ENCODE data around the gene DOCK2.

Gene DOCK2

GRCh38 chr5:169904059-169904458 lies 267.0 kb downstream of the DOCK2 start:
- H3K27ac Mint-ChIP-seq: no peak overlapping the region
- no peaks in the 10 kb centered on the region for H3K36me3 Mint-ChIP-seq (ENCODE audit: low read depth)
- no peaks in the 10 kb centered on the region for H3K4me1 Mint-ChIP-seq
- H3K4me3 Mint-ChIP-seq: no peak overlapping the region
- TF ChIP-seq, protein P1, sequence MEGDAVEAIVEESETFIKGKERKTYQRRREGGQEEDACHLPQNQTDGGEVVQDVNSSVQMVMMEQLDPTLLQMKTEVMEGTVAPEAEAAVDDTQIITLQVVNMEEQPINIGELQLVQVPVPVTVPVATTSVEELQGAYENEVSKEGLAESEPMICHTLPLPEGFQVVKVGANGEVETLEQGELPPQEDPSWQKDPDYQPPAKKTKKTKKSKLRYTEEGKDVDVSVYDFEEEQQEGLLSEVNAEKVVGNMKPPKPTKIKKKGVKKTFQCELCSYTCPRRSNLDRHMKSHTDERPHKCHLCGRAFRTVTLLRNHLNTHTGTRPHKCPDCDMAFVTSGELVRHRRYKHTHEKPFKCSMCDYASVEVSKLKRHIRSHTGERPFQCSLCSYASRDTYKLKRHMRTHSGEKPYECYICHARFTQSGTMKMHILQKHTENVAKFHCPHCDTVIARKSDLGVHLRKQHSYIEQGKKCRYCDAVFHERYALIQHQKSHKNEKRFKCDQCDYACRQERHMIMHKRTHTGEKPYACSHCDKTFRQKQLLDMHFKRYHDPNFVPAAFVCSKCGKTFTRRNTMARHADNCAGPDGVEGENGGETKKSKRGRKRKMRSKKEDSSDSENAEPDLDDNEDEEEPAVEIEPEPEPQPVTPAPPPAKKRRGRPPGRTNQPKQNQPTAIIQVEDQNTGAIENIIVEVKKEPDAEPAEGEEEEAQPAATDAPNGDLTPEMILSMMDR (IDR thresholded peaks at IDR 0.05): no peak
- no peaks in the 10 kb centered on the region for H3K9me3 Mint-ChIP-seq
- peaks cover 19% of the 10 kb centered on the region for H3K27me3 Mint-ChIP-seq (ENCODE audit: low read depth, poor library complexity)
- no peak for DNase-seq

GRCh38 chr5:169904508-169904907 lies 267.4 kb downstream of the DOCK2 start:
- DNase-seq: no peak
- Mint-ChIP-seq H3K4me3 (no peak overlapping the region), H3K27ac (no peak overlapping the region), H3K4me1 (no peaks in the 10 kb centered on the region), H3K27me3 (ENCODE audit: low read depth, poor library complexity) (peaks cover 19% of the 10 kb centered on the region), H3K36me3 (ENCODE audit: low read depth) (no peaks in the 10 kb centered on the region), H3K9me3 (no peaks in the 10 kb centered on the region)
- TF ChIP-seq, protein P1 (IDR thresholded peaks at IDR 0.05): no peak

- Mint-ChIP-seq H3K4me1 (peaks cover under 1% of the 10 kb centered on the region), H3K9me3 (no peaks in the 10 kb centered on the region), H3K27ac (no peak overlapping the region), H3K4me3 (no peak overlapping the region), H3K36me3 (ENCODE audit: low read depth) (no peaks in the 10 kb centered on the region), H3K27me3 (ENCODE audit: low read depth, poor library complexity) (peaks cover 17% of the 10 kb centered on the region)
- no peak for DNase-seq
- TF ChIP-seq, protein P1 (IDR thresholded peaks at IDR 0.05): no peak
Measured at GRCh38 chr5:169905017-169905416, 267.9 kb downstream of the DOCK2 start.

DNA sequence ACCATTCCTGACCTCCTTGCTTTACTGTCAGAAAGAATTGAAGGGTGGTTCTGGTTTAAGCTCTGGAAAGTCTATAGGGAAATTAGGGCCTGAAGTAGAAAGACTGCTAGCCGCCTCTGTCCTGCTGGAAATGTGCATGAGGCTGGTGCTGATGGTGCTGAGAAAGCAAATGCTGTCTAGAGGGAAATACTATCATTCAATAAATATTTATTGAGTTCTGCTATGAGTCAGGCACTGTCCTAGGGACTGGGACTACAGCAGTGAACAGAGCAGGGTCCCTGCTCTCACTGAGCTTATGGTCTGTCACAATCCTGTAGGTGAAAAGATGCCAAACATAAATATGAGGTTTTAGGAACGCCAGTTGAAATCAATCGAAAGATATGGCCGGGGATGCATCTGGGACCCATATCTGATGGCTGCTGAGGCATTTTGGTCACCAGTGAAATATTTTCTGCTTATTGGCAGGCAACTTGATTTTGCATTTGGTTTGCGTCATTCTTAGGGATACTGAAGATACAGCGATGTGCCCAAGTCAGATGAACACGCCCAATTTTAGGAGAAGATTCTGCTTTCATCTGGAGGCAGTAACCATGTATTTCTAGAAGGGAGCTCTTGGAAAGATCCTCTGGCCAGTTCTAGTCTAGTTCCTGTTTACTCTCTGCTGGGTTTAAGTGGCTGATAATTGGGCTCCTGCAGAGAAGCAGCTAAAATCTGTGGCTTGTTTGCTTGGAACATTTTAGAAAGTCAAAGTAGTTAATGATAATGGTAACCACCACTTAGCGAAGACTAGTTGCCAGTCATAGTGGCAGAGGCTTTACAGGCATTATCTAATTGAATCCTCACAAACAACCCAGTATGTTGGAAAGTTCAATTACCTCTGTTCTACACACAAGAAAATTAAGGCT lies 269.9 kb downstream of the DOCK2 start:
- TF ChIP-seq, protein P1 (IDR thresholded peaks at IDR 0.05): no peak
- no peak overlapping the region for H3K4me3 Mint-ChIP-seq
- no peak for DNase-seq
- peaks cover 8% of the 10 kb centered on the region for H3K4me1 Mint-ChIP-seq
- no peak overlapping the region for H3K27ac Mint-ChIP-seq
- H3K27me3 Mint-ChIP-seq (ENCODE audit: low read depth, poor library complexity): peaks cover 16% of the 10 kb centered on the region
- H3K36me3 Mint-ChIP-seq (ENCODE audit: low read depth): no peaks in the 10 kb centered on the region
- H3K9me3 Mint-ChIP-seq: no peaks in the 10 kb centered on the region

DNA sequence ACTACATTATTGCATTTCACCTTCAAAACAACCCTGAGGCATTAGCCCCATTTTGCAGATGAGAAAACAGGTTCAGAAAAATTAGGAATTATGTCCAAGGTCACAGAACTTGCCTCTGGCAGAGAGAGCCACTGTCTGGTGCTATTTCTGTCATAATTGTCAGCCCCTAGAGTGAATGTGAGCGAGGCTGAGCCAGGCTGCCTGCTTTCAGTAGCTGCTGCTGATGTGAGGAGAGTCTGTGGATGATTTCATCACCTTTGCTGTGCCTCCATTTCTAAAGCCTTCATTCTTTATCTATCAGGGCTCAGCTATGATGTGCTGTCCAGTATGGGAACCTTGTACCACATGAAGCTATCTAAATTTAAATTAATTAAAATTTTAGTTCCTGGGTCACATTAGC lies 271.8 kb downstream of the DOCK2 start:
- TF ChIP-seq, protein P1 (IDR thresholded peaks at IDR 0.05): no peak
- Mint-ChIP-seq H3K27me3 (ENCODE audit: low read depth, poor library complexity) (peaks cover 16% of the 10 kb centered on the region), H3K27ac (no peak overlapping the region), H3K9me3 (no peaks in the 10 kb centered on the region), H3K4me3 (no peak overlapping the region), H3K36me3 (ENCODE audit: low read depth) (no peaks in the 10 kb centered on the region), H3K4me1 (peaks cover 8% of the 10 kb centered on the region)
- no peak for DNase-seq

DNA sequence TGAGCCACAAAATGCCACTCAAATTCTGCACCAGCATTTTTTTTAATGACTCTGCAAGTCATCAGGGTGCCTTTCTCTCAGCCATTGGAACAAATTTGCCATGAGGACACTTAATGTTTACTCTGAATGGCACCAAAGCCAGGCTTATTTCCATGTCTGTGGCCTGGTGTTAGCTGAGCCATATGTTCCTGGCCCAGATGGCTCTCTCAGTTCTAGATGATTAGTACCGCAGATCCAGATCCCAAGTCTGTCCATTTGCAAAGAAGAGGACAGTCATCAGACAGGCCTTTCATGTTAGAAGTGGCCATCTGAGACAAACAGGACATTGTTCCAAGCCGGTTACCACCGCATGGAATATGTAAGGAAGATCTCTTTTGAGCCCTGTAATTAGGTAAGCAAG lies 272.9 kb downstream of the DOCK2 start:
- Mint-ChIP-seq H3K27me3 (ENCODE audit: low read depth, poor library complexity) (peaks cover 15% of the 10 kb centered on the region), H3K9me3 (no peaks in the 10 kb centered on the region), H3K4me1 (peaks cover 8% of the 10 kb centered on the region), H3K4me3 (no peak overlapping the region), H3K36me3 (ENCODE audit: low read depth) (no peaks in the 10 kb centered on the region), H3K27ac (no peak overlapping the region)
- DNase-seq: no peak
- TF ChIP-seq, protein P1 (IDR thresholded peaks at IDR 0.05): no peak

All from nephron progenitor cell (in vitro differentiated cells).